ENCODE data around the gene ZFPM1. TPM values are rescaled to one million over a fixed set of nuclear protein-coding genes. Genes with fewer than 3 reads are reported as not detected.
"Not testable (repeated sequence)": the region's sequence is repeated elsewhere in the genome, so short reads cannot be mapped to it uniquely, and the experiment has no call there.

ZFPM1 gene
- total and polyA plus RNA-seq, 4 donors, result 0.19 to 12.8 (median 5.3) TPM

DNA sequence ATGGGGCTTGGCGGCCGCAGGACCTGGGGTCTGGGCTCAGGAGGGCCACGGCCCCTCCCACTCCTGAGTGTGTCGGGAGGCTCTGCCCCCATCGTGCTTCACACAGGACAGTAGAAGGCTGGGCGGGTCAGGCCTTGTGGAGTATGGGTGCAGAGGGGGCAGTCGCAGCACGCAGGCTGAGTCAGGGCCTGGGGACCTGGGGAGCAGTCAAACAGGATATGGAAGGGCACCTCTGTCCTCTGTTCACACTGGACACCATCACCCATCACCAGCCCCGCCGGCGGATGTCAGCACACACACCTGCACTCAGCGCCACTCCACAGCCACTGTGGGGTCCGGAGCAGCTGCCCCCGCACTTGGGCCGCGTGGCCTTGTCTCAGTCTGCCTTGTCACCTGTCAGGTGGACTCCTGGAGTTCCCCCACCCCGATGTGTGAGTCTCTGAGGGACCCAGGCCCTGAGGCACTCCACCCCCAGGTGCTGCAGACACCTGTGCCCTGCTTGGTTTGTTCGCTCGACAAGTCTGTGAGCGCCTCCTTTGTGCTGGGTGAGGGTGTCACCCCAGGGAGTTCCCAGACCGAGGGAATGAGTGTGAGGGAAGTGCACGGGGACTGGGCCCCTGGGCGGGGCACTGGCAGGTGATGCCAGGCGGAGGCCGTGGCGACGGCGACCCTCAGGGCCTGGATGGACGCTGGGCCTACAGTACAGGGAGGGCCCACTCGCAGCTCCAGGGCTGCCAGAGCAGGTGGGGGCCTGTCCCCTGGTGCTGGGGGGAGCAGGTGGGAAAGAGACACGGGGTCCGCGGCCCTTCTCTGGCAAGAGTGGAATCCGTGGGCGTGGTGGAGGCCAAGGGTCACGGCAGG lies 31.7 kb downstream of the ZFPM1 start:
- Histone ChIP-seq H3K9ac (ENCODE audit: low read depth in 1 of 2, low read length in 2 of 2) (no peak overlapping the region), H3K4me3 (ENCODE audit: low read depth in 1 of 3, low read length in 3 of 3) (no peak overlapping the region), H3K27me3 (ENCODE audit: control insufficient read depth in 4 of 4, insufficient read depth in 4 of 4, low read length in 3 of 4) (no peaks in the 10 kb centered on the region), H3K4me1 (ENCODE audit: control insufficient read depth in 4 of 4, insufficient read depth in 4 of 4, low read length in 3 of 4) (peaks cover 24 to 92% (median 71%) of the 10 kb centered on the region in 4 donors), H3K27ac (ENCODE audit: low read depth in 1 of 2, low read length in 2 of 2) (no peak overlapping the region), H3K9me3 (ENCODE audit: control insufficient read depth in 4 of 4, low read length in 3 of 4) (no peaks in the 10 kb centered on the region), H3K36me3 (ENCODE audit: control insufficient read depth in 4 of 4, insufficient read depth in 3 of 4, low read depth in 1 of 4, low read length in 3 of 4) (no peaks in the 10 kb centered on the region)
- TF ChIP-seq, protein P1, sequence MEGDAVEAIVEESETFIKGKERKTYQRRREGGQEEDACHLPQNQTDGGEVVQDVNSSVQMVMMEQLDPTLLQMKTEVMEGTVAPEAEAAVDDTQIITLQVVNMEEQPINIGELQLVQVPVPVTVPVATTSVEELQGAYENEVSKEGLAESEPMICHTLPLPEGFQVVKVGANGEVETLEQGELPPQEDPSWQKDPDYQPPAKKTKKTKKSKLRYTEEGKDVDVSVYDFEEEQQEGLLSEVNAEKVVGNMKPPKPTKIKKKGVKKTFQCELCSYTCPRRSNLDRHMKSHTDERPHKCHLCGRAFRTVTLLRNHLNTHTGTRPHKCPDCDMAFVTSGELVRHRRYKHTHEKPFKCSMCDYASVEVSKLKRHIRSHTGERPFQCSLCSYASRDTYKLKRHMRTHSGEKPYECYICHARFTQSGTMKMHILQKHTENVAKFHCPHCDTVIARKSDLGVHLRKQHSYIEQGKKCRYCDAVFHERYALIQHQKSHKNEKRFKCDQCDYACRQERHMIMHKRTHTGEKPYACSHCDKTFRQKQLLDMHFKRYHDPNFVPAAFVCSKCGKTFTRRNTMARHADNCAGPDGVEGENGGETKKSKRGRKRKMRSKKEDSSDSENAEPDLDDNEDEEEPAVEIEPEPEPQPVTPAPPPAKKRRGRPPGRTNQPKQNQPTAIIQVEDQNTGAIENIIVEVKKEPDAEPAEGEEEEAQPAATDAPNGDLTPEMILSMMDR (IDR thresholded peaks at IDR 0.05; ENCODE audit: low read depth, low read length, missing input control), result no peak
- TF ChIP-seq JUND (IDR thresholded peaks at IDR 0.05), result no peak
- TF ChIP-seq TAF1 (conservative IDR thresholded peaks at IDR 0.05), result no peak
- no peak for TF ChIP-seq HNF4A (conservative IDR thresholded peaks at IDR 0.05)
- TF ChIP-seq GABPA (IDR thresholded peaks at IDR 0.05 in 1 of 2, conservative IDR thresholded peaks at IDR 0.05 in 1 of 2), result no peak
- TF ChIP-seq NR2F2 (IDR thresholded peaks at IDR 0.05), result no peak
- TF ChIP-seq SP1 (IDR thresholded peaks at IDR 0.05), result no peak
- TF ChIP-seq, protein P2, sequence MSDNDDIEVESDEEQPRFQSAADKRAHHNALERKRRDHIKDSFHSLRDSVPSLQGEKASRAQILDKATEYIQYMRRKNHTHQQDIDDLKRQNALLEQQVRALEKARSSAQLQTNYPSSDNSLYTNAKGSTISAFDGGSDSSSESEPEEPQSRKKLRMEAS (IDR thresholded peaks at IDR 0.05), result no peak
- TF ChIP-seq RXRA (IDR thresholded peaks at IDR 0.05), result no peak
- TF ChIP-seq FOXA2 (IDR thresholded peaks at IDR 0.05), result no peak
- TF ChIP-seq, protein P3, sequence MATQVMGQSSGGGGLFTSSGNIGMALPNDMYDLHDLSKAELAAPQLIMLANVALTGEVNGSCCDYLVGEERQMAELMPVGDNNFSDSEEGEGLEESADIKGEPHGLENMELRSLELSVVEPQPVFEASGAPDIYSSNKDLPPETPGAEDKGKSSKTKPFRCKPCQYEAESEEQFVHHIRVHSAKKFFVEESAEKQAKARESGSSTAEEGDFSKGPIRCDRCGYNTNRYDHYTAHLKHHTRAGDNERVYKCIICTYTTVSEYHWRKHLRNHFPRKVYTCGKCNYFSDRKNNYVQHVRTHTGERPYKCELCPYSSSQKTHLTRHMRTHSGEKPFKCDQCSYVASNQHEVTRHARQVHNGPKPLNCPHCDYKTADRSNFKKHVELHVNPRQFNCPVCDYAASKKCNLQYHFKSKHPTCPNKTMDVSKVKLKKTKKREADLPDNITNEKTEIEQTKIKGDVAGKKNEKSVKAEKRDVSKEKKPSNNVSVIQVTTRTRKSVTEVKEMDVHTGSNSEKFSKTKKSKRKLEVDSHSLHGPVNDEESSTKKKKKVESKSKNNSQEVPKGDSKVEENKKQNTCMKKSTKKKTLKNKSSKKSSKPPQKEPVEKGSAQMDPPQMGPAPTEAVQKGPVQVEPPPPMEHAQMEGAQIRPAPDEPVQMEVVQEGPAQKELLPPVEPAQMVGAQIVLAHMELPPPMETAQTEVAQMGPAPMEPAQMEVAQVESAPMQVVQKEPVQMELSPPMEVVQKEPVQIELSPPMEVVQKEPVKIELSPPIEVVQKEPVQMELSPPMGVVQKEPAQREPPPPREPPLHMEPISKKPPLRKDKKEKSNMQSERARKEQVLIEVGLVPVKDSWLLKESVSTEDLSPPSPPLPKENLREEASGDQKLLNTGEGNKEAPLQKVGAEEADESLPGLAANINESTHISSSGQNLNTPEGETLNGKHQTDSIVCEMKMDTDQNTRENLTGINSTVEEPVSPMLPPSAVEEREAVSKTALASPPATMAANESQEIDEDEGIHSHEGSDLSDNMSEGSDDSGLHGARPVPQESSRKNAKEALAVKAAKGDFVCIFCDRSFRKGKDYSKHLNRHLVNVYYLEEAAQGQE (IDR thresholded peaks at IDR 0.05), result no peak
- 90% methylated on average over 36 of the region's 36 CpGs for WGBS
- DNase-seq (ENCODE audit: low spot score), result no peak

DNA sequence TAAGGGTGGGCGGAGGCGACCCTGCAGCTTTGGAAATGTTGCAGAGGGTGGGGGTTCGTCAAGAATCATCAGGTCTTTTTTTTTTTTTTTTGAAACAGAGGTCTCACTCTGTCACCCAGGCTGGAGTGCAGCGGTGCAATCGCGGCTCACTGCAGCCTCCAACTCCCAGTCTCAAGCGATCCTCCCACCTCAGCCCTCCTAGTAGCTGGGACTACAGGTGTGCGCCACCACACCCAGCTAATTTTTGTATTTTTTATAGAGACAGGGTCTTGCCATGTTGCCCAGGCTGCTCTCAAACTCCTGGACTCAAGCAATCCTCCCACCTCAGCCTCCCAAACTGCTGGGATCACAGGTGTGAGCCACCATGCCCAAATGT lies 32.3 kb downstream of the ZFPM1 start:
- H3K9me3 ChIP-seq (ENCODE audit: control insufficient read depth in 4 of 4, low read length in 3 of 4); H3K27ac ChIP-seq (ENCODE audit: low read depth in 1 of 2, low read length in 2 of 2); H3K9ac ChIP-seq (ENCODE audit: low read depth in 1 of 2, low read length in 2 of 2); DNase-seq (ENCODE audit: low spot score); H3K4me3 ChIP-seq (ENCODE audit: low read depth in 1 of 3, low read length in 3 of 3); H3K36me3 ChIP-seq (ENCODE audit: control insufficient read depth in 4 of 4, insufficient read depth in 3 of 4, low read depth in 1 of 4, low read length in 3 of 4); H3K27me3 ChIP-seq (ENCODE audit: control insufficient read depth in 4 of 4, insufficient read depth in 4 of 4, low read length in 3 of 4): not testable (repeated sequence)
- WGBS, result 93% methylated on average over 8 of the region's 8 CpGs
- peaks cover 24 to 92% (median 67%) of the 10 kb centered on the region in 4 donors for H3K4me1 ChIP-seq (ENCODE audit: control insufficient read depth in 4 of 4, insufficient read depth in 4 of 4, low read length in 3 of 4)

Data from liver (tissue), 9 donors.